IPS-20b (cell line): ENCODE data around the gene XRCC4.
"Not testable (repeated sequence)": the region's sequence is repeated elsewhere in the genome, so short reads cannot be mapped to it uniquely, and the experiment has no call there.

ENCODE experiments used
- H3K27ac ChIP-seq: one replicate; pipeline ENCODE4 v1.5.1; 2013; ENCODE audit warnings: low read length
- H3K27me3 ChIP-seq: 2 replicates; pipeline ENCODE4 v1.6.1; 2013; ENCODE audit warnings: mild to moderate bottlenecking, low read length, inconsistent platforms; ENCODE audit not compliant: insufficient read depth
- H3K36me3 ChIP-seq: 2 replicates; pipeline ENCODE4 v1.6.1; 2013; ENCODE audit warnings: low read depth, mild to moderate bottlenecking, inconsistent platforms, low read length, moderate library complexity; ENCODE audit not compliant: insufficient read depth
- H3K4me1 ChIP-seq: 2 replicates; pipeline ENCODE4 v1.6.1; 2013; ENCODE audit warnings: mild to moderate bottlenecking, control low read depth, inconsistent platforms, low read length, moderate library complexity; ENCODE audit not compliant: insufficient read depth
- H3K4me3 ChIP-seq: 2 replicates; pipeline ENCODE4 v1.5.1; 2013; ENCODE audit warnings: mild to moderate bottlenecking, low read length, inconsistent platforms
- H3K9ac ChIP-seq: 2 replicates; pipeline ENCODE4 v1.6.1; 2013; ENCODE audit warnings: low read depth, mild to moderate bottlenecking, inconsistent platforms, low read length, moderate library complexity
- H3K9me3 ChIP-seq: 2 replicates; pipeline ENCODE4 v1.6.1; 2013; ENCODE audit warnings: mild to moderate bottlenecking, low read depth, low read length, inconsistent platforms; ENCODE audit not compliant: insufficient read depth

XRCC4 gene

DNA sequence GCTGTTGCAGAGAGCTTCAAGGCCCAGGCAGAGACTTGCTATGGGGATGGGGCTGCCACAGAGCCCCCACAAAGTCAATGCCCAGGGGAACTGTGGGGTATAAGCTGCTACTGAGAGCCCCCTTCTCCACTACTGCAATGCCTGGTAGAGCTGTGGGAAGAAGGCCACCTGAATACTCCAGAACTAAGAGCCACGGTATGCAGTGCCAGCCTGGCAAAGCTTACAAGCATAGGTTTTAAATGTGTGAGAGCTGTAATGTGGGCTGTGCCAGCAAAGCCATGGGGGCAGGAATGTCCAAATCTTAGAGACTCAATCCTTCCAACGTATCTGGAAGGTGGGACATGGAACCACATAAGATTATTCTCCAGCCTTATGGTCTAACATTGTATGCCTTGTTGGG lies 49.2 kb downstream of the XRCC4 start:
- Histone ChIP-seq H3K27ac (no peak overlapping the region), H3K36me3 (no peaks in the 10 kb centered on the region), H3K4me1 (no peaks in the 10 kb centered on the region), H3K4me3 (no peak overlapping the region), H3K9ac (no peak overlapping the region), H3K27me3 (no peaks in the 10 kb centered on the region), H3K9me3 (peaks cover 6% of the 10 kb centered on the region; the same call in 1 of the 2 replicates)

DNA sequence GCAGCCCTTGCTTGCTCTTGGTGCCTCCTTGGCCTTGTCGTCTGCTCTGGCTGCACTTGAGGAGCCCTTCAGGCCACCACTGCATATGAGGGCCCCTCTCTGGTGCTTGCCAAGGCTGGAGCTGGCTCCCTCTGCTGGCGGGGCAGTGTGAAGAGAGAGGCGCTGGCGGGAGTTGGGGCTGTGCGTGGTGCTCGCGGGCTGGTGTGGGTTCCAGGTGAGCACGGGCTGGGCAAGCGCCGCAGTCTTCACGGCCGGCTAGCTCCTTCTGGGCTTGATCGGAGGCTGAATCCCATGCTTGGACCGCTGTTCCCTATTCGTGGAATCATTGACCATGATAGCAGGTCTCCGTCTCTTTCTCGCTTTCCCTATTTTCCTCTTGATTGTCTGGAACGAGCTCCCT lies 56.5 kb downstream of the XRCC4 start:
- Histone ChIP-seq H3K4me3 (no peak overlapping the region), H3K36me3 (no peaks in the 10 kb centered on the region), H3K27ac (no peak overlapping the region), H3K9me3 (peaks cover 9% of the 10 kb centered on the region; the same call in 1 of the 2 replicates), H3K27me3 (no peaks in the 10 kb centered on the region), H3K9ac (no peak overlapping the region), H3K4me1 (no peaks in the 10 kb centered on the region)

DNA sequence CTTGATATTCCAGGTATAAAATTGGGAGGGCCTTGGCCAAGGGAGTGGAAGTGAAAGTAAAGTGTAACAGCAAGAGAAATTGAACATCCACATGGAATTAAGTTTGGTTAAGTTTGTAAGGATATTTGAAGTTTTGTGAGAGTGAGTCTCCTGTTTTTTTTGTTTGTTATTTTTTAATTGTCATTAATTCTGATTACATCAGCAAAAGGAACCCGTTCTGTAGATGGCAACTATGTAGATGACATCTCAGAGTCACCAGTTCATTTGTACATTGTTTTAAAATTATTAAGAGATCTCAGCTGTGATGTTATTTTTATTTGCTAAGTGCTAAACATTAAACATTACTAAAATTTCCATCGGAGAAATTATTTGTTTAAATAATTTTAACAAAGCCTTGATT lies 65.2 kb downstream of the XRCC4 start:
- Histone ChIP-seq H3K36me3 (no peaks in the 10 kb centered on the region), H3K27ac (no peak overlapping the region), H3K9me3 (no peaks in the 10 kb centered on the region), H3K4me1 (no peaks in the 10 kb centered on the region), H3K4me3 (no peak overlapping the region), H3K9ac (no peak overlapping the region), H3K27me3 (no peaks in the 10 kb centered on the region)

DNA sequence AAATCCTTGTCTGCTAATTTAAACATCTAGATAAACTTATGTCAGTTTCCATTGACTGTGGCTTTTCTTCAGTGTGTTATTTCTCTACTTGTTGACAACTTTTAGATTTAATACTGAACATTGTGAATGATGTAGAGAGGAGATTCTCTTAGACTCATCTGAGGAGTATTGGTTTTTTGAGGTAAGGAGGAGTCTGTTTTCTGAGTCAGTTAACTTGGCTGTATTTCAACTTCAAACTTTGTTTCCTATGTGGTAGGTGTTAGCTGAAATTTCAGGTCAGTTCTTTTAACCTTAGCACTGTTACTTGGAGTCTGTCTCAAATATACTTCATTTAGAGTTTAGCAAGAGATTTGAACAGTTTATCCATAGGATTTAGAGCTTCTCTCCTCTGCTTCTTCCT lies 67.9 kb downstream of the XRCC4 start:
- Histone ChIP-seq H3K36me3 (no peaks in the 10 kb centered on the region), H3K9me3 (no peaks in the 10 kb centered on the region), H3K4me3 (no peak overlapping the region), H3K9ac (no peak overlapping the region), H3K4me1 (no peaks in the 10 kb centered on the region), H3K27ac (no peak overlapping the region), H3K27me3 (no peaks in the 10 kb centered on the region)

DNA sequence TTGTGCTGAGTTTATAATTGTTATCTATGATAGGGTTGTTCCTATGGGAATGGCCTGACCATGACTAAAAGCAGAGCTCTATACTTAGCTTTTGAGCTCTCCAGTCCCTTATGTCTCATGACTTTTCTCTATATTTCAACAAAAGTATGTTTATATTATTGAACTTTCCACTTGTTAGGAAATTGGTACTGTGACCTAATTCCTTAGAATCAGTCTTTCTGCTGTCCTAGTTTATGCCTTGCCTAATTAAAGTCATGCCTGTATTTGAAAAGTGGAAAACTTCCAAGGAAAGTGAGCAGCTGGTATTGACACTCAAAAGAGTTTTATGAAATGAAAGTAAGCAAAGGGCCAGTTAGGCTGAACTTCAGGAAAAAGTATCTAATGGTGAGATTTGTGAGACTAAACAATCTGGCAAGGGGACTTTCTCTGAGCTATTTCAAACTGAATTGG lies 68.6 kb downstream of the XRCC4 start:
- H3K27ac ChIP-seq, result no peak overlapping the region
- H3K36me3 ChIP-seq, result no peaks in the 10 kb centered on the region
- H3K4me3 ChIP-seq, result no peak overlapping the region
- no peaks in the 10 kb centered on the region for H3K27me3 ChIP-seq
- no peak overlapping the region for H3K9ac ChIP-seq
- no peaks in the 10 kb centered on the region for H3K9me3 ChIP-seq
- H3K4me1 ChIP-seq, result no peaks in the 10 kb centered on the region

DNA sequence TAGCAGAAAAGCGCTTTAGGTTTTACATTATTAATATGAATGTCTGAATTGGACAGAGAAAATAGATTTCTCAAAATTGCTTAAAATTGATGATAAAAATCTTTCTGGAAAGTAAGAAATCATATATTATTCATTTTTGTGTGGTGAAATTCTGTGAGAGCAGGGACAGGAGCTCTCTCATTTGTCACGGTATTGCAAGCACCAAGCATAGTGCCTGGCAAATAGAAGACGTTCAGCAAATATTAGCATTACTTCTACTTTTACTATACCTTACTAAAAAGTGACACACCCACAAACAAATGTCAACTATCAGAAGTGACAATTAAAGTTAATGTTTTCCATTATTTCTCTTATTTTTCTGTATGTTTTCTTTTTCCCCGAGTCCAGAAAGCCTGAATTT lies 69.1 kb downstream of the XRCC4 start:
- no peaks in the 10 kb centered on the region for H3K36me3 ChIP-seq
- H3K27ac ChIP-seq, result no peak overlapping the region
- H3K9me3 ChIP-seq, result no peaks in the 10 kb centered on the region
- H3K4me1 ChIP-seq, result no peaks in the 10 kb centered on the region
- no peaks in the 10 kb centered on the region for H3K27me3 ChIP-seq
- H3K4me3 ChIP-seq, result no peak overlapping the region
- H3K9ac ChIP-seq, result no peak overlapping the region

DNA sequence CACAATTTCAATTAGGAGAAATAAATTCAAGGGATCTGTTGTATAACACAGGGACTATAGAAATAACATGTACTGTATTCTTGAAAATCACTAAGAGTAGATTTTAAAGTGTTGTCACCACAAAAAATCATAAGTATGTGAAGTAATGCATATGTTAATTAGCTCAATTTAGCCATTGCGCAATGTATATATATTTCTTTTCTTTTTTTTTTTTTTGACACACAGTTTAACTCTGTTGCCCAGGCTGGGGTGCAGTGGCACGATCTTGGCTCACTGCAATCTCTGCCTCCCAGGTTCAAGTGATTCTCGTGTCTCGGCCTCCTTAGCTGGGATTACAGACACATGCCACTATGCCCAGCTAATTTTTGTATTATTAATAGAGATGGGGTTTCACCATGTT lies 70.2 kb downstream of the XRCC4 start:
- Histone ChIP-seq H3K9me3 (no peaks in the 10 kb centered on the region), H3K27ac (no peak overlapping the region), H3K27me3 (no peaks in the 10 kb centered on the region), H3K4me3 (no peak overlapping the region), H3K9ac (no peak overlapping the region), H3K36me3 (no peaks in the 10 kb centered on the region), H3K4me1 (no peaks in the 10 kb centered on the region)

DNA sequence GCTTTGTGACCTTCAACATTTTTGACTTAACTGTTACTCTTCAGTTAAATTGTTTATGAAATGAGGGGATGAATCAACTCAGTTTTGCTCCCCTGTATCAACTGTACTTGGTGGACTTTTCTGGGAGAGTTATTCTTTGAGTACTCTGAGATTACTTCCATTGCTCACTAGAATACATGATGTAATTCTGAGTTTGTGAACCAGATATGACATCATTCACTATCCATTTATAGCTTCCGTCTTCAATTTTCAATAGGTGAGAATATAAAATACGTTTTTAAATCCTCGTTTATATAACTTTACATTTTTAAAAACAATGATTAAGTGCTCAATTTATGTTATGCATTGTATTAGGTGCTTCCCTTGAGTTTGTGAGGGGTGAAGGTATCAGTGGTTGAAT lies 71.0 kb downstream of the XRCC4 start:
- H3K4me1 ChIP-seq, result no peaks in the 10 kb centered on the region
- H3K27ac ChIP-seq, result no peak overlapping the region
- no peaks in the 10 kb centered on the region for H3K36me3 ChIP-seq
- H3K4me3 ChIP-seq, result no peak overlapping the region
- no peaks in the 10 kb centered on the region for H3K9me3 ChIP-seq
- H3K27me3 ChIP-seq, result no peaks in the 10 kb centered on the region
- H3K9ac ChIP-seq, result no peak overlapping the region

DNA sequence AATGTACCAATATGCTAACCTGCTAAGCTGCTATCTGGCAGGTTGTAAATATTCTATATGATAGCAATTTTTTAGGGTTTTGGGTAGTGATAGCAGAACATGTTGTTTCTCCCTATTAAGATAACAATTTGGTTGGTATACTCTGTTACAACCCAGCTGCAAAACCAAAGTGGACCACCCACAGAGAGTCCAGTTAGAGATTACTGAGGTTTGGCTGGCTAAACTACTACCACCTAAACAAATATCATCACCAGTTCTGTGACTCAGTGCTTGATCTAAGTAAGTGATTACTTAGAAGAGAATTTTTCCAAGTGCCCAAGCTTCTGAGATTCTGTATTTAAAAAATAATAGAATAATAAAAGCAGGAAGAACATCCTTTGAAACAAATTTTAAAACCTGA lies 72.3 kb downstream of the XRCC4 start:
- Histone ChIP-seq H3K9me3 (no peaks in the 10 kb centered on the region), H3K4me3 (no peak overlapping the region), H3K27ac (no peak overlapping the region), H3K27me3 (no peaks in the 10 kb centered on the region), H3K36me3 (no peaks in the 10 kb centered on the region), H3K9ac (no peak overlapping the region), H3K4me1 (no peaks in the 10 kb centered on the region)

DNA sequence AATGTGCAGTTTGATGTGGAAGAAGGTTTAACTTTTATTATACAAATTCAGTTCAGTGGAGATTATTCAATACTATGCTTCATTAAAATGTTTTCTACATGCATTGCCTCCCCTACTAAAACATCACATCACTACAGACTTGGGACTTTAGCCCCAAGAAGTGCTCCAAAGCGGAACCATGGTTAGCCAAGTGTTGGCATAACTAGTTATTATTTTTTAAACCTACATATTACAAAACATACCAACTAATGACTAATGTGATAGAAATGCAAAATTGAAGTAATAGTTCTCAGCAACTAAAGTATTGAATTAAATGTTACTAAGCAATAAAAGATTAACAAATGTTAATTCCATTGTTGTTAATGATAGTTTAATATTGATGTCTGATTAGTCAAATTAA lies 74.5 kb downstream of the XRCC4 start:
- H3K4me3 ChIP-seq, result no peak overlapping the region
- H3K27me3 ChIP-seq, result no peaks in the 10 kb centered on the region
- no peaks in the 10 kb centered on the region for H3K36me3 ChIP-seq
- H3K9ac ChIP-seq, result no peak overlapping the region
- H3K27ac ChIP-seq, result no peak overlapping the region
- no peaks in the 10 kb centered on the region for H3K4me1 ChIP-seq
- no peaks in the 10 kb centered on the region for H3K9me3 ChIP-seq

DNA sequence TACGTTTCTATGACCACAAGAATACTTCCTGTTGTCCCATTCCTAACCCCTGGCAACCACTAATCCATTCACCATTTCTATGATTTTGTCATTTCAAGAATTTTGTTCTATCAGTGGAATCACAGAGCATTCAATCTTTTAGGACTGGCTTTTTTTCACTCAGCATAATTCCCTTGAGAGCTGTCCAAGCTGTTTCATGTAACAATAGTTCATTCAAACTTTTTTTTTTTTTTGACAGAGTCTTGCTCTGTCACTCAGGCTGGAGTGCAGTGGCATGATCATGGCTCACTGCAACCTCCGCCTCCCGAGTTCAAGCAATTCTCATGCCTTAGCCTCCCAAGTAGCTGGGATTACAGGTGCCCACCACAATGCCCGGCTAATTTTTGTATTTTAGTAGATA lies 75.6 kb downstream of the XRCC4 start:
- H3K4me3 ChIP-seq, H3K9me3 ChIP-seq, H3K9ac ChIP-seq, H3K27ac ChIP-seq, H3K27me3 ChIP-seq, H3K36me3 ChIP-seq, H3K4me1 ChIP-seq: not testable (repeated sequence)

DNA sequence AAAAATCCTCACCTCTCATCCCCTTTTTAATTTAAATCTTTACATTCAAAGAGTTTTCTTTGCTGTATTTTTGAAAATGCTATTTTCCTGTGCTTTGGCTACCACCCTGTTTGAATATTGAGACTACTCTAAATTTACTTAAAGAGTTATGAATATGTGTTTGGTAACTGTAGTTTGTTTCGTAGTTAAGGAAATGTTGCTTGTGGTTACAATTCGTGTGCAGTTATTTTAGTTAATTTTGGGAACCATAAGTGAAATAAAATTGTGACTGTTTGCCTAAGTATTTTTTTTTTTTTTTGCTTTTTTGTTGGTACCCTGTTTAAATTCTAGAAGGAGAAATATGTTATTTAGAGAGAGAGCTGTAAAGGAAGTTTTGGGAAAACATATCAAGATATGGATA lies 78.7 kb downstream of the XRCC4 start:
- Histone ChIP-seq H3K9ac (no peak overlapping the region), H3K4me3 (no peak overlapping the region), H3K36me3 (no peaks in the 10 kb centered on the region), H3K4me1 (no peaks in the 10 kb centered on the region), H3K9me3 (no peaks in the 10 kb centered on the region), H3K27me3 (no peaks in the 10 kb centered on the region), H3K27ac (no peak overlapping the region)

DNA sequence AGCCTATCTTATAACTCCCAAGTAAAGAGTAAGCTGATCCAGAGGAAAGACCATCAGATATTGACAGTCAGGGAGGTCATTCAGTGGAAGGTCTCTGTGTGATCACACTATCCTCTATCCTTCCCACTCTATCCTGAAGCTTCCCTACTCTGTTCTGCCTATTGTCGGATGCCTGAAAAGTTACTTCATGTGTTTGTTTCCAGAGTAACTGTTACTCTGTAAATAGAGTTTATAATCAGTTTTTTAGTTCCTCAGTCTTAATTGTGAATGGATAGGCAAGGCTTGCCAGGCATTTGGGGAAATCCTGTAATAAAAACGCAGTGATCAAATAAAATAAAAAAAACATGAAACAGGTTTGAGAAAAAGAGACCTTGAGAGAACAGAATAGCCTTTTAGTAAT lies 79.8 kb downstream of the XRCC4 start:
- Histone ChIP-seq H3K4me3 (no peak overlapping the region), H3K9ac (no peak overlapping the region), H3K36me3 (no peaks in the 10 kb centered on the region), H3K27ac (no peak overlapping the region), H3K4me1 (no peaks in the 10 kb centered on the region), H3K27me3 (no peaks in the 10 kb centered on the region), H3K9me3 (no peaks in the 10 kb centered on the region)
